HepG2 (cell line): Measurements from ENCODE around the gene TPSB2. TPM values are rescaled to one million over a fixed set of nuclear protein-coding genes. Genes with fewer than 3 reads are reported as not detected.

Experiments used
- ATAC-seq: fragments of 200-7000 bp; cut with Tn5 transposase; 3 replicates; pipeline ENCODE4 v1.9.1; 2020; ENCODE audit warnings: mild to moderate bottlenecking, moderate library complexity
- BruUV-seq: library from RNA; stranded (reverse); fragments of 400-500 nt; replicated peaks from 2 replicates; lab custom pipeline; 2021; lab: Mats Ljungman, UMichigan
- CTCF ChIA-PET: fragments of 300-600 bp; formaldehyde crosslinking; extraction: SDS; loops from one replicate; lab custom pipeline; 2021; ENCODE audit warnings: low total read pairs, inconsistent platforms, low intra/inter-chr PET ratio; lab: Yijun Ruan, JAX
- POLR2A ChIA-PET: fragments of 350-600 bp; sonication (Branson Sonifier 250); formaldehyde crosslinking; loops from one replicate; lab custom pipeline; 2020; ENCODE audit warnings: antibody characterized with exemption, inconsistent platforms; lab: Yijun Ruan, JAX
- DNase-seq: peaks from one replicate; pipeline ENCODE4 v3.0.0-alpha.2; 2015; ENCODE audit warnings: low spot score
- FAIRE-seq: peaks from 3 replicates; lab custom pipeline; 2011; peaks lifted over from hg19 to GRCh38; lab: Jason Lieb, UNC
- H2AFZ ChIP-seq: one replicate; pipeline ENCODE4 v1.6.1; 2011; ENCODE audit warnings: low read length, inconsistent platforms
- H3K27ac ChIP-seq: fragments of 300-600 bp; 3 replicates; pipeline ENCODE4 v1.8.0; 2011; ENCODE audit warnings: mixed run types, mild to moderate bottlenecking, mixed read lengths, low read length, inconsistent platforms; ENCODE audit not compliant: insufficient read depth; ENCODE audit errors: extremely low read length
- H3K27me3 ChIP-seq, 2 experiments: fragments of 200-600 bp in 1 of 2; 2 replicates in 1 of 2; 3 replicates in 1 of 2; pipeline versions ENCODE4 v1.6.0 to v1.8.0; 2011; ENCODE audit warnings: low read length in 2 of 2, mild to moderate bottlenecking in 2 of 2, moderate library complexity in 2 of 2, inconsistent platforms in 1 of 2; ENCODE audit not compliant: insufficient read depth in 2 of 2, control insufficient read depth in 1 of 2
- H3K36me3 ChIP-seq, 2 experiments: fragments of 200-600 bp in 1 of 2; replicated peaks in 1 of 2; 2 replicates in 1 of 2; 3 replicates in 1 of 2; pipeline versions ENCODE4 v1.5.1 to v1.8.0; 2011; ENCODE audit warnings: low read length in 2 of 2, inconsistent platforms in 1 of 2; ENCODE audit not compliant: insufficient read depth in 2 of 2, control insufficient read depth in 1 of 2
- H3K4me1 ChIP-seq: 2 replicates; pipeline ENCODE4 v1.5.1; 2012; ENCODE audit warnings: low read length, inconsistent platforms; ENCODE audit not compliant: insufficient read depth
- H3K4me2 ChIP-seq: 2 replicates; pipeline ENCODE4 v1.6.0; 2011; ENCODE audit warnings: low read depth, low read length, inconsistent platforms
- H3K4me3 ChIP-seq, 3 experiments: fragments of 200-600 bp in 1 of 3; sonication (generic), shearing (Covaris generic) in 1 of 3; replicated peaks in 1 of 3; 2 replicates each; pipeline ENCODE4 v1.5.1; 2011 to 2016; ENCODE audit warnings: low read length in 3 of 3, inconsistent platforms in 2 of 3, low read depth in 2 of 3, mild to moderate bottlenecking in 2 of 3, control low read depth in 1 of 3, mixed read lengths in 1 of 3; ENCODE audit not compliant: insufficient read depth in 1 of 3
- H3K79me2 ChIP-seq: one replicate; pipeline ENCODE4 v1.6.1; 2011; ENCODE audit warnings: low read length, inconsistent platforms; ENCODE audit not compliant: insufficient read depth
- H3K9ac ChIP-seq: 2 replicates; pipeline ENCODE4 v1.6.0; 2011; ENCODE audit warnings: mild to moderate bottlenecking, low read depth, low read length, inconsistent platforms; ENCODE audit not compliant: insufficient read depth
- H3K9me3 ChIP-seq: 2 replicates; pipeline ENCODE4 v1.5.1; 2012; ENCODE audit warnings: mild to moderate bottlenecking, low read length
- H4K20me1 ChIP-seq: 2 replicates; pipeline ENCODE4 v1.6.0; 2011; ENCODE audit warnings: inconsistent platforms, mild to moderate bottlenecking, low read length, moderate library complexity; ENCODE audit not compliant: insufficient read depth
- AGO2 ChIP-seq: fragments of 200-400 bp; formaldehyde crosslinking; optimal IDR thresholded peaks from 2 replicates; pipeline ENCODE3; 2017; ENCODE audit warnings: mild to moderate bottlenecking, low read depth, low read length, moderate library complexity
- ZNF138 ChIP-seq: sonication (generic); formaldehyde crosslinking; IDR thresholded peaks from 2 replicates; pipeline ENCODE4 v1.5.0; 2020; ENCODE audit warnings: mild to moderate bottlenecking, low read depth, missing genetic modification reagents
- WGBS: methylation state at CpG from one replicate; pipeline ENCODE4 v1.1.6; 2017; ENCODE audit warnings: low lambda C conversion rate; 5-methylcytosine and 5-hydroxymethylcytosine counted together
- in situ Hi-C: cut with HindIII; loops from 2 replicates; pipeline ENCODE4 v1.10.0; 2017; ENCODE audit warnings: low pct_unique_long_range_greater_than_20kb; ENCODE audit not compliant: extremely low pct_ligation_motif_present
- intact Hi-C: fragments of 100-400 bp; cut with micrococcal nuclease; formaldehyde crosslinking; loops from one replicate; pipeline ENCODE4 v1.10.0; 2022; ENCODE audit not compliant: unreplicated experiment
- polyA plus RNA-seq, 8 experiments: library from polyadenylated mRNA; depleted of rRNA in 3 of 8; stranded (reverse) in 7 of 8; unstranded in 1 of 8; fragments of >200 nt; fragmentation: Illumina TruSeq in 4 of 8; extraction: Trizol in 4 of 8; gene quantifications; 2 replicates each; pipeline versions ENCODE4 v1.2.1 to v1.2.3, GENCODE V29; 2011 to 2016; ENCODE audit warnings: low read depth in 4 of 8, missing spikeins in 1 of 8, mixed read lengths in 1 of 8; ENCODE audit not compliant: insufficient read depth in 1 of 8
- total RNA-seq, 5 experiments: library from RNA; depleted of rRNA; stranded (reverse); fragments of >200 nt; fragmentation: Illumina TruSeq; extraction: Trizol; gene quantifications; 2 replicates each; pipeline ENCODE4 v1.2.3, GENCODE V29; 2016; ENCODE audit warnings: low read depth in 1 of 5
- TF ChIP-seq, protein P1 (sequence below), 2 experiments: sonication (generic) in 1 of 2; formaldehyde crosslinking in 1 of 2; IDR thresholded peaks; 2 replicates each; pipeline versions ENCODE4 v1.4.0 to v1.6.1; 2018 to 2020; ENCODE audit warnings: missing genetic modification reagents in 2 of 2, borderline replicate concordance in 1 of 2, low read depth in 1 of 2, mild to moderate bottlenecking in 1 of 2, missing biosample characterization in 1 of 2

TPSB2 gene
- total and polyA plus RNA-seq, 2 of the 13 experiments (the other 11 are each of a cell fraction or from before 2014, with no cell fraction given) = not detected

DNA sequence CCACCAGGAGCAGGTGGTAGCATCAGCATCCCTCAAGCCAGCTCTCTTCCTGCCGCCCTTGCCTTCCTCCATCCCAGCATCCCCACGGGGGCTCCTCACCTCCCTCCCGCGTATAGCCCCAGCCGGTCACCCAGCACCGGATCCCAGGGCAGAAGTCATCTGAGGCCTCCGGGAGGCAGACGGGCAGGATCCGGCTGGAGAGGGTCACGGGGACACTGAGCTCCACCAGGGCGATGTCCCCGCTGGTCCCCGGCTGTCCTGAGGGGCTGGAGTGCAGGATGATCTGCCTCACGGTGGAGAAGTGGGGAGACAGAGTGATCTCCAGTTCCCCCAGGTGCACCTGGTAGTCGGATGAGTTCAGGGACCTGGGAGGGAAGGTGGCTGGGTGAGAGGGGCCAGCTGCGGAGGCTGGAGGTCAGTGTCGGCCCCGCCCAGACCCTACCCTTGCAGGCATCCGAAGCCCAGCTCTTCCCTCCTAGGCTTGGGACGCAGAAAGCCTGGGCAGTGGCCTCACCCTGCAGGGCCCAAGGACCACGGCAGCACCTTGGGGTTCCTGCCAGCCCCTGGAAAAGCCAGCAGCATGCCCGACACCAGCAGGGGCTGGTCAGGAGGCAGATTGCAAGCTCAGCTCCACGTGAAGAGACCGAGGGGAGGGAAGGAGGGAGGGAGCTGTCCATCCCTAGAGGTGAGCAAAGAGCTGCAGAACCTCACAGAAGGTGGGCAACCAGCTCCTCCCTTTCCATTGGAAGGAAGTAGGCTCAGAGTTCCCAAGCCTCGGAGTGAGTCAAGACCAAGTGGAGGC is 7.2 kb downstream of the TPSB2 start:
- Histone ChIP-seq H4K20me1 (no peaks in the 10 kb centered on the region), H3K9me3 (no peaks in the 10 kb centered on the region), H3K27ac (no peak overlapping the region), H3K27me3 (peaks cover 10 to 44% of the 10 kb centered on the region in 2 experiments; a peak in 4 of 5 replicates), H2AFZ (no peak overlapping the region), H3K79me2 (no peaks in the 10 kb centered on the region), H3K9ac (no peak overlapping the region)
- POLR2A ChIA-PET = no interaction called here
- CTCF ChIA-PET = no interaction called here
- intact Hi-C loops = no loop called here
- FAIRE-seq (no peak), DNase-seq (no peak), ATAC-seq (no peak)
- TF ChIP-seq ZNF138 (CRISPR knock-in tag) = no peak
- TF ChIP-seq AGO2 = peak; percentile 45
- TF ChIP-seq, all 625 proteins: peak for 1
- Histone ChIP-seq H3K36me3 (no peaks in the 10 kb centered on the region; a peak in 1 of 5 replicates), H3K4me1 (peaks cover 10% of the 10 kb centered on the region), H3K4me2 (no peak overlapping the region), H3K4me3 (no peak overlapping the region)
- BruUV-seq = no TSS peak
- in situ Hi-C loops = loop anchor here (25.0 kb wide), 1 partner anchor 410 kb away; the partner anchor contains the start of gene GNG13
- 17% methylated on average over 5 of the region's 25 CpGs for WGBS

DNA sequence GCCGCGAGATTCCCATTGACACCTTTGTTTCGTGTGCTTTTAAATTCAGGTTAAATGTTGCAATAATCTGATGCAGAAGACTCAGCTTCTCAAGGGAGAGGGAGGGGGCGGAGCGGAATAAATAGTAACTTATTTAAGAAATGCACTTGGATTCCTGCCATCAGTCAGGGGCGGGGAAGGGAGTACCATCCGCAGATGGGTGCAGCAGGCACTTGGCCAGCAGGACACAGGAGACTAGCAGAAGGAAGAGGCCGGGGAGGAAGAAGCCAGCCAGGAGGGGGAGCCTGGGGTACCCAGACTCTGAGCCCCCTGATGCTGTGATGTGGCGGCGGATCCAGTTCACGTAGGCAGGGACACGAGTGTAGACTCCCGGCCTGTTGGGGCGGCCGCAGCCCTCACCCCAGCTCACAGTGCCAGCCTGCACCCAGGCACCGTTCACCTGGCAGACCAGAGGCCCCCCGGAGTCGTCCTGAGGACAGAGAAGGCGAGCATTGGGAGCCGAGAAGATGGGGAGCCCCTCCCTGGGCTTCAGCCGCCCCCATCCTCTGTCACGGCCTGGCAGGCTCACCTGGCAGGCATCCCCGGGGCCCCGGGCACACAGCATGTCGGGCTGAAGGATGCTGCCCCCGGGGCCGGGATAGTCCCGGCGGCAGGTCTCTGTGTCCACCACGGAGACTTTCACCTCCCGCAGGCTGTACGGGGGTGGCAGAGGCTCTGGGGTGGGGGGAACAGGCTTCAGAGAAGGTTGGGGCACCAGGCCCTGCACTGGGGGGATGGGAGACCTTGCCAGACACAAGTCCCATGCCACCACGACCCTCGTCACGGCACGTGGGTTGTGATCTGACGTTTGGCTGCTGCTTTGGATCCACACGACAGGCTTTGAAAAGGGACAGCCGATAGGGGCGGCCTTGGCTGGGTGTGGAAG is 8.1 kb downstream of the TPSB2 start:
- no peak overlapping the region for H3K9ac ChIP-seq
- H2AFZ ChIP-seq = no peak overlapping the region
- H3K27me3 ChIP-seq = peaks cover 10 to 44% of the 10 kb centered on the region in 2 experiments; a peak in 4 of 5 replicates
- H3K79me2 ChIP-seq = no peaks in the 10 kb centered on the region
- DNase-seq (no peak), FAIRE-seq (no peak), ATAC-seq (no peak)
- H3K9me3 ChIP-seq = no peaks in the 10 kb centered on the region
- intact Hi-C loops (no loop called here), in situ Hi-C loops (loop anchor here (25.0 kb wide), 1 partner anchor 410 kb away; the partner anchor contains the start of gene GNG13)
- BruUV-seq = no TSS peak
- no peak overlapping the region for H3K27ac ChIP-seq
- 60% methylated on average over 15 of the region's 40 CpGs for WGBS
- no peak overlapping the region for H3K4me3 ChIP-seq
- TF ChIP-seq, protein P1, sequence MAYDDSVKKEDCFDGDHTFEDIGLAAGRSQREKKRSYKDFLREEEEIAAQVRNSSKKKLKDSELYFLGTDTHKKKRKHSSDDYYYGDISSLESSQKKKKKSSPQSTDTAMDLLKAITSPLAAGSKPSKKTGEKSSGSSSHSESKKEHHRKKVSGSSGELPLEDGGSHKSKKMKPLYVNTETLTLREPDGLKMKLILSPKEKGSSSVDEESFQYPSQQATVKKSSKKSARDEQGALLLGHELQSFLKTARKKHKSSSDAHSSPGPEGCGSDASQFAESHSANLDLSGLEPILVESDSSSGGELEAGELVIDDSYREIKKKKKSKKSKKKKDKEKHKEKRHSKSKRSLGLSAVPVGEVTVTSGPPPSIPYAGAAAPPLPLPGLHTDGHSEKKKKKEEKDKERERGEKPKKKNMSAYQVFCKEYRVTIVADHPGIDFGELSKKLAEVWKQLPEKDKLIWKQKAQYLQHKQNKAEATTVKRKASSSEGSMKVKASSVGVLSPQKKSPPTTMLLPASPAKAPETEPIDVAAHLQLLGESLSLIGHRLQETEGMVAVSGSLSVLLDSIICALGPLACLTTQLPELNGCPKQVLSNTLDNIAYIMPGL (CRISPR knock-in tag; IDR thresholded peaks at IDR 0.05; ENCODE audit: borderline replicate concordance in 1 of 2, low read depth in 1 of 2) = no peak
- TF ChIP-seq AGO2 = peak; percentile 55
- H3K4me1 ChIP-seq = peaks cover 10% of the 10 kb centered on the region
- H3K36me3 ChIP-seq = no peaks in the 10 kb centered on the region; a peak in 1 of 5 replicates
- no peak overlapping the region for H3K4me2 ChIP-seq
- H4K20me1 ChIP-seq = no peaks in the 10 kb centered on the region
- POLR2A ChIA-PET = no interaction called here
- CTCF ChIA-PET = no interaction called here
